Hypothalamus (tissue), 51 donors: ENCODE measurements around the gene RAB1B.

Experiments
- DNase-seq, 51 donors: peaks; one replicate each; lab custom pipeline; 2025; lab: John Stamatoyannopoulos, UW

RAB1B gene

DNA sequence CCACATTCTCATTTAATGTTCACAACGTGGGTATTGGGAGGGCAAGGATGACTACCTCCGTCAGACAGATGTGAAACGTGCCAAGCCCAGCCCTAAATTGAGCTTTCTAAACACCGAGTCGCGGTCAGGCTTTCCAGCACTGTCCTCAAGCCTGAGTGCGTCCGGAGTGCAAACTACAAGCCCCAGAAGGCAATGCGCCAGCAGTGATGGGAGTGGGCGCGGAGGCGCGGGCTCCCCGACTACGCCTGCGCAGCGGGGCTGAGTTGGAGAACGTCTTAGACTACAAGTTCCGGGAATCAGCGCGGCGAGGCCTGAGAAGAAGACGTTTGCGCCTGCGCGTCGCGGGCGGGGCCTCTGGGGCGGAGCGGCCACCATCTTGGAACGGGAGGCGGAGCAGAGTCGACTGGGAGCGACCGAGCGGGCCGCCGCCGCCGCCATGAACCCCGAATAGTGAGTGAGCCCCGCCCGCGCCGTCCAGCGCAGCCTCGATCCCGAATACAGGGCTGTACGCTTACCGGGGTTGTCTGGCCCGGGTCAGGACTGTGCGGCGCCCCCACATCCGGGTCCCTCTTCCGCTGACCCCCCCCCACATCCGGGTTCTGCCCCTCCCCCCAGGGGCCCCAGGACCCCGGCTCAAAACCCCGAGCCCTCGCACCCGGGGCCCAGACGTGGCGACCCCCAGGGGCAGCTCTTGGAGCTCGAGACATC lies at the start of gene RAB1B:
Gene RAB1B, plus strand, starts transcription at position 396 of the 708 bp plus-strand sequence. Its CDS starts 41 bp downstream, at position 437.
- DNase-seq, result peak; percentile 95 to 100 (median 99)

DNA sequence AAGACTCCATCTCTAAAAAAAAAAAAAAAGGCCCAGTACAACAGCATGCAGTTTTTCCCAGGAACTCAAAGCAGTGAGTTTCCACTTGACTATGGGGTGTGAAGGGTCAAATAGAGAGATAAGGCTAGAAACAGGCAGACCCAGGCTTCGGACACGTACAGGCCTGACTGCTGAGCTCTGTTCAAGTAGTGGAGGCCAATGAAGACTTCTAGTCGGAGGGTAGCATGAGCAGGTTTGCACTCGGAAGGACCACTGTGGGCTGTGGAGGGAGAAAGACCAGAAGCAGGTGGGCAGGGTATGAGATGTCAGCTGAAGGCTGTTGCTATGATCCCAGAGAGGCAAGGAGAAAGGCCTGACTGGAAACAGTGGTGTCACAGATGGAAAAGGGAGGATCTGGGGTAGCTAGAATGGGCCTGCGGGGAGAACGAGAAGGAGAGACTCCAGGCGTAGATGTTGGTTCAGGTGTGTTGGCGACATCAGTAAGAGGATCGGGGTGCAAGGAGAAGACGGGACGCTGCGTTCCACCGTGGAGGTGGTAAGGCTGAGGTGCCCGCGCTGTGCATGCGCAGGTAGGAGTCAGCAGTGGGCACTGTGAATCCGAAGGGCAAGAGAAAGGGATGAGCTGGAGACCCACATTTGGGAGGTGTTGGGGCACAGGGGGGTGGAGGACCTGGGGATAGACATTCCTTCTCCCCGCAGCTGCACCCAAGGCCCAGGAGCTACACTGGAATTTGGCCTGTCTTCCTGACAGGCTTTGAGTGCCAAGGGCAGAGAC lies 49.4 kb upstream of the RAB1B start:
- DNase-seq, result no peak

DNA sequence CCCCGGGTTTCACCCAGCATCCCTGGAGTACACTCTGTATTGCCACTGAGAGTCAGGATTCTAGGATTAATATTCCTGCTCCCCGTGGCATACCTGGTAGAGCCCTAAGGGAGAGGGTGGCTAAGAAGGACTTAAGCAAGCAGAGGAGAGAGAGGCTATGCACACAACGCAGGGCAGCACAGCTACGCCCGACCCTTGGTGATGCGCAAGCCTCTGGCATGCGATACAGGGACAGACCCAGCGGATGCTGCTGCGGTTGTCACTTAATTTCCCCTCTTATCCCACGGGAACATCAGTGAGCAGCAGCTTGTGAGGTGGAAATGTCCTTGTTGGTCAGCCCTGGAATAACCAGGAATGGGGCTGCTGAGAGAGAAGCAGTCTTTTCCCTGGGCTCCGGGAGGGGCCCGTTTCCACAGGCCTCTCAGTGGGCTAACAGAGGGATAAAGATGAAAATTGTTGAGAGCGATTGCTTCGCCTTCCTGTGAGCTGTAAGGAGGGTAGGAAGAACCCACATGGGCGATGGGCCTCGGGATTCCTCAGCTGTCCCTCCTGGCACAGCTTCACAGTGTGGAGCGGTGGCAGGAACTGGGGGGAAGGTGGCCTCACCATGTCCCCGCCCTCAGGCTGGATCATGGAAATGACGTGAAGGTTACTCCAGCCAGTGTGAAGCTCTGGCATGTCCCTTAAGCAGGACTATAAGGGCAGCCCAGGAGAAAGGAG lies 48.4 kb upstream of the RAB1B start:
- no peak for DNase-seq

DNA sequence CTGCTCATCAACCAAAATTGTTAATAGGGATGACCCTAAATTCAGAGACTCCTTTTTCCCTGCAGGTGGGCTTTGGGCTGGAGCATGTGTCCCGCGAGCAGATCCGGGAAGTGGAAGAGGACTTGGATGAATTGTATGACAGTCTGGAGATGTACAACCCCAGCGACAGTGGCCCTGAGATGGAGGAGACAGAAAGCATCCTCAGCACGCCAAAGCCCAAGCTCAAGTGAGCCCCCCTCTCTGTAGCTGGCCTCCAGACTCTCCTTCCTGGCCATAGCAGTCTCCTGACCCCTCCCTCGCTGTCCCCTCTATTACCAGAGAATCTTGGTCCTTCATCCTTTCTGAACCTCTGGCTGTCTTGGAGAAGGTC lies 47.9 kb upstream of the RAB1B start:
- DNase-seq, result no peak

DNA sequence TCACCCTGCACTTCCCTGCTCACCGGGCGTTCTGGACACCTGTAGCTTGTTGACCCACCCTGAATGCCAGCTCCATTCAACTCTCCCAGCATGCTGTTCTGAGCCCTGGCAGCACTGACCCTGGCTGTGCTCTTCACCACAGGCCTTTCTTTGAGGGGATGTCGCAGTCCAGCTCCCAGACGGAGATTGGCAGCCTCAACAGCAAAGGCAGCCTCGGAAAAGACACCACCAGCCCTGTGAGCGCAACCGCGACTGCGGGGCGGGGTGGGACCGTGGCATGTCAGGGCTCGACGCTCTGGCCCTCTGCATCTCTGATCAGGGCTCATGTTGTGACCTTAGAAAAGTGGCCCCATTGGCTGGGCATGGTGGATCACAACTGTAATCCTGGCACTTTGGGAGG lies 47.4 kb upstream of the RAB1B start:
- DNase-seq, result no peak

DNA sequence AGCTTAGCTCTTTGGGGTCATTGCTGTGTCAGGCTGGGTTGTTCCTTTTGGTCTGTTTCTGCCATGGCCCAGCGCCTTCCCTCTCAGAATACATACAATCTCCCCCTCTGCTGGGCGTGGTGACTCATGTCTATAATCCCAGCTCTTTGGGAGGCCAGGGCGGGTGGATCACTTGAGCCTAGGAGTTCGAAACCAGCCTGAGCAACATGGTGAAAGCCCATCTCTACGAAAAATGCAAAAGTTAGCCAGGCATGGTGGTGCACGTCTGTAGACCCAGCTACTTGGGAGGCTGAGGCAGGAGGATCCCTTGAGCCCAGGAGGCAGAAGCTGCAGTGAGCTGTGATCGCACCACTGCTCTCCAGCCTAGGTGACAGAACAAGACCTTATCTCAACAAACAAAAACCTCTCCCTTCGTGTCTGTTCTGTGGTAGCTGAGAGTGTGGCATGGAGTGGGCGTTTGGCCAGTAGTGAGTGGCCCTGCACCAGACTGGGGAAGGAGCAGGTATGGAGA lies 46.7 kb upstream of the RAB1B start:
- no peak for DNase-seq

DNA sequence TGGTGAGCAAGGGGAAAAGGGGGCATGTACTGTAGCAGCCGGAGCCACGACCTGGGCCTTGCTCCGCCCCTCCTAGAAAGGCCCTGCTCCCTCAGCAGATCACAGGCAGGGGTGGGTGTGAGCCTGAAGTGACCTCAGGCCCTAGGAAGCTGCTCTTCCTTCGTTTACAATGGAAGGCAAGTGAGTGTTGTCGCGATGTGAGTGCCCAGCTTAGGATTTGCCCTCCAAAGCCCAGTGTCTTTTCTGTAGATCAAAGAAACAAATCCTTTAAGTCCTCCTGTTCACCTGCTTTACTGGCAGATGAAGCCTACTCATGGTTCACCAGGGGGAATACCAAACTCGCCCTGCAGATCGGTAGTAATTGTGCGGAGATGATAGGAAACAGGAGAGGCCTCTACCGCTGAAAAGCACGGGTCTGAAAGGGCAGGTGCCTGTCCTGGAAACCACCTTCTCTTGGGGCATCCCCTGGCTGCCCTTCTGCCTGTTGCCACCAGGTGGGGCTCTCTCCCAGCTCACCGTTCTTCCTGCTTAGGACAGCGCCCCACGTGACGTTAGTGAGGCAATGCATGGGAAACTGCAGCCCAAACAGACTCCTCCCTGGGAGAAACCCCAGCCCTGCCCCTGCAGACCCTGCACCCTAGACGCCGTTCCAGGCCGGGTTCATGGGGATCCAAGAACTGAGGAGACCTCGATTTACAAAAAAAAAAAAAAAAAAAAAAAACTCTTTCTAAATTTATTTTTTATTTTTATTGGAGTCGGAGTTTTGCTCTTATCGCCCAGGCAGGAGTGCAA lies 45.9 kb upstream of the RAB1B start:
- peak in 50 of 51 donors; percentile 7 to 90 (median 73) for DNase-seq

DNA sequence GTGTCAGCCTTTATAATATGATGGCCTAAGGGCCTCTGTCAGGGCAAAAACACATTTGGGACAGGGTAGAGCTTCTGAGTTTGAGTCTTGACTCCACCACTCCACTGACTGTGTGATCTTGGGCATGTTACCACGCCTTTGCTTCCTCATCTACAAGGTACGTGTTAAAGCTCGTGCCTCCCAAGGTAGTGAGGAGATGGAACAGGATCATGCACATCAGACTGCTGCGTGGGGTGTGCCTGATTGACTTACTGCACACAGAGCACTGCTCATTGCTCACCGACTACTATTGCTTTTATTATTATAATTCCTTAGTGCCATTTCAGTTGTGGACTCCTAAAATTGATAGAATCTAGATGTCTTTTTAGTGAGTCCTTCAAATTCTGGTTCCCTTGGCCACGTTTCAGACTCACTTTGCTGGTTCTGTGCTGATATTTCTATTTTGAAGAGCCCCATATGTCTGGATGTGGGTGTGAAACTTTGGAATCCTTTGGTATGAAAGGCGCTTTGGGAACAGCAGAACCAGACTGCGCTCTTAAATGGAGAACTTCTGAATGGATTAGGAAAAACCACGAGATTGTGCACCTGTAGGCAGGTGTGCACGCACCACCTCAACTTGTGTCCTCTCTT lies 44.1 kb upstream of the RAB1B start:
- no peak for DNase-seq

DNA sequence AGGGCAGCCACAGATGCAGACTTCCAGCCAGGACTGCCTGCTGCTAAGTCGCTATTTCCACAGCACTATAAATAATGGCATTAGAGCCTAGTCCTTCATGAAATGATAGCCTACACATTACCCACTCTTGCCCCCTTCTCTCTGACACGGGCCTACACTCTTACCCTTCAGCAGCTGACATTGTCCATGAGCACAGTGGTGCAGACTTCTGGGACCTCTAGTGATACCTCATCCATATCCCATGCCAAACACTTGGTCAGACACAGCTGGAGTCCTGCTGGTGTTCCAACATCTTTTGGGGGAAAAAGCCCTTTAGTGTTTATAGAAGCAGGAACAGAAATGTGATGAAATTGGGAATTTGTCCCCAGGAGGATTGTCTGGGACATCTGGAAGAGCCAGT lies 43.4 kb upstream of the RAB1B start:
- no peak for DNase-seq

DNA sequence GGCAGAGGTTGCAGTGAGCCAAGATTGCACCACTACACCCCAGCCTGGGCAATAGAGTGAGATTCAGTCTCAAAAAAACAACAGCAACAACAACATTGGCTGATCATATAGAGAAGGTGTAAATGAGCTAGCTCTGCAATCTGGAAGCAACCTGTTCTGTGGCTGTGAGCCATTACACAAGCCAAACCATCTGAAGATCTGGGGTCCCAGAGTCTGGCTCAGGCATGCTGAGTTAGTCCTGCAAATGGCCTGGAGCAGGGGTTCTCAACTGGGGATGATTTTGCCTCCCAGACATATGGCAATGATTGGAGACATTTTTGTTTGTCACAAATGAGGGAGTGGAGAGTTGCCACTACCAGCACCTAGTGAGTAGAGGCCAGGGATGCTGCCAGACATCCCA lies 42.3 kb upstream of the RAB1B start:
- DNase-seq, result no peak

DNA sequence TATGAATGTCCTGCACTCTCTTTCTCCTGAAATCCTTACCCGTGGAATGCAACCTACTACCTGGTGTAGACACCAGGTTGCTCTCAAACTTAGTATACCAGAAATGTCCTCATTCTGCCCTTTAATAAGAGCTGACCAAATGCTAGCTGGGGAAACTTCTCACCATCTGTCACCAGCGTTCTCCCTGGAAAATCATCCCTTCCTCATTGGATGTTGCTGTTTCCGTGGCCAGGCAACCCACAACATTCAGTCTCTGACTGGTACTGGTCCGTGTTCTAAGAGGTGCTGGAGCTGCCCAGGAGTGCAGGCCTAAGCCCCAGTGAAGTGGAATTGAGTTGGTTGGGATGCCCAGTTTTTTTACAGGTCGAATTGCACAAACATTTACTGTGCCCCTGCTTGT lies 40.7 kb upstream of the RAB1B start:
- no peak for DNase-seq

DNA sequence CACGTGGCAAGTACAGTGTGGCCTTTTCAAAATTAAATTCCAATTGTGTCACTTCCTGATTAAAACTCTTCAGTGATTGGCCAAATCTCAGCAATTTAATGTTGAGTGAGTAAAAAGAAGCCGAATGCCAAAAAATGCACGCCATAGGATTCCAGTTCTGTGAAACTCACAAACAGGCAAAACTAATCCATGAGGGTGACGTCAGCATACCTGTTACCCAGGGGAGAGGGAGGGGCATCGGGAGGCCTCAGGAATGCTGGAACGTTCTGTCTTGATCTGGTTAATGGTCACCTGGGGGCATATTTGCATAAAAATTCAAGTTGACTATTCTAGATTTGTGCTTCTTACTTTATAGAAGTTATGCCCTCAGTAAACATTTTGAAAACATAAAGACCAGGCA lies 39.9 kb upstream of the RAB1B start:
- no peak for DNase-seq

DNA sequence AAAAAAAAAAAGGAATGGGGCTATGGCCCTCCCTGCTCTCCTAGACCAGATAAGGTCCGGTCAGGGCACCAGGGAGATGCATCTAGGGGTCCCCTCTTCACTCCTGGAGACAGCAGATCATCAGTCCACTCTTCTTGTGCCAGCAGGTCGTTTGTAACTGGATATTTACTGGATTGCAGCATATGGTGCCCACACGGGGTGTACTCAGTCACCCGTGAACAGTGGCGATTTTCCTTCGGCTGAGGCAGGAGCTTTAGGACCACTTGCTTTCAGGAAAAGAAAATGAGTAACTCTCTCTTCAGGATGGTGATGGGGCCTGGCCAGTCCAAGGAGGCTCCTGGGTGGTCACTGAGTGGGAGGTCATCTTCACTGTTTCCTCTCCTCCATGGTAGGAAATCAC lies 38.3 kb upstream of the RAB1B start:
- no peak for DNase-seq

DNA sequence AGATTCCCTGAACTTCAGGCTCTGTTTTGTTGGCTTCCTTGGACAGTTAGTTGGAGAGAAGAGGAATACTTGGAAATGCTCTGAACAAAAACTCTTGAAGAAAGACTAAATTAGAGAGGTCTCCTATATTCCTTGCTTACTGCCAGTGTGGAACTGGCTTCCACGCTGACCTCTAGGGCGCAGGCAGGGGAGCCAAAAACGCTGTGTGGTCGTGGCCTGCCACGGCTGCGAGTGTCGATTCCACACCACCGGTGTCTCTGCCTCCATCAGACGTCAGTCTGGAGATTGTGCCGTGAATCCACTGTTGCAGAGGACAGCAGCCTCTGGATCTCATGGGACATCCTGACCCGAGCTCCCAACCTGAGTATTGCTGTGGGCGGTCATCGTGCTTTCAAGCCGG lies 37.5 kb upstream of the RAB1B start:
- DNase-seq, result no peak

DNA sequence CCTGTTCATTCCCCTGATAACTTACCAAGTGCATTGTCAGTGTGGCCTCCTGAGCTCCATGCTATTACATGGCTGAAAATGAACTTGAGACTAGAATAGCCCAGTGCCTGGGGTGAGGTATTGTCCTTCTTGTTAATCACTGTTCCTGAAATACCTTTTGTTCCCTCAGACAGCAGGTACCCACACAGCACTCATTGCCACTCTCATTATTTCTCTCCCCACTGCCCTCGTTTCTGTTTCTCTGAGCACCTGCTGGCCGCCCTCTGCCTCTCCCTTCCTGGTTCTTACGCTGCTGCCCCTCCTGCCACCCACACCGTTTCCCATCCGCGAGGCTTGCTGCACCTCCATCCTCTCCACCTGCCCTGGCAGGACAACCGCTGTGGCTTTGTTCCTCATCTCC lies 36.9 kb upstream of the RAB1B start:
- DNase-seq, result no peak

DNA sequence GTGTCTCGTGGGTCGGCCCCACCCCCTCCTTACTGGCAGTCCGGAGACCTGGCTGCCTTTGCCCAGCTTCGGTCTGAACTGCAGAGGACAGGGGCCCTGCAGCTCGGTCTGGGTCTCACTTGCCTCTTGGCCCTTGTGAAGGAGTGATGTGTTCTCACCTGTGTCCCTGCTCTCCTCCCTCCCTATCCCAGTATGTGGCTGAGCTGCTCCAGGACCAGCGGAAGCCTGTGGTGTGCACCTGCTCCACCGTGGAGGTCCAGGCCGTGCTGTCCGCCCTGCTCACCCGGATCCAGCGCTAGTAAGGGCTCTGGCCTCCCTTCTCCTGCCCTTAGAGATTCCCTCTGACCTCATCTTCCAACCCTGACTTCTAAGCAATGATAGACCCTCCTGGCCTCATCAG lies 35.7 kb upstream of the RAB1B start:
- DNase-seq, result no peak

DNA sequence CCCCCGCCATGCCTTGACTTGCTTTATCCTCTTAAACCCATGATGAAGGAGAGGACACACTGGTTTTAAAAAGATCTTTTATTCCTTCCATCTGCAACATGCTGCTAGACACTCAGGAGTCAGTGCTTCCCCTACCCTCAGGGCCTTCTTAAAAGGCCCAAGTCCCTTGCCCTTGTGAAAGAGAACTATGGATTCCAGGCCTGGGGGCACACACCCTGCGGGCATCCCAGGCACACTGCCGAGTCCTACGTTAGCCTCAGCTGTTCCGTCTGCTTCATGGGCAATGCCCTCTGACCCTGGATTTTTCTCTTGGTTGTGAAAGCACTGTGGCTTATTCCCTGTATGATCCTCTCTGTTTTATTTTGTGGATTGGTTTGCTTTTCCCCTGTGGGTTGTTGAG lies 35.1 kb upstream of the RAB1B start:
- no peak for DNase-seq

DNA sequence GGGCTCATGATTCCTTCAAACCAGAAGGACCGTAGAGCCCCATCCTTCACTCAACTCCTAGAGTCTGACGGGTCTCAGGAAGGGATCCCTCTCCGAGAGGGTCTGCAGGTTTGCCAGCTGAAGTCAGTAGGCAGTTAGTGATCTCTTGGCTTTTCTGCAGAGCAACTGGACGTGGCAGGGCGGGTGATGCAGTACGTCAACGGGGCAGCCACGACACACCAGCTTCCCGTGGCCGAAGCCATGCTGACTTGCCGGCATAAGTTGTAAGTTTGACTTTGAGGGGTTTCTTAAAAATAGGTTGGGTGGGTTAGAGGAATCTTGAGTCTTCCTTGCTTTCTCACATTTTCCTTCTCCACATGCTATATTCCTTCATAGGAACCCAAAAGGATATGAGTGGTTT lies 33.3 kb upstream of the RAB1B start:
- DNase-seq, result no peak

DNA sequence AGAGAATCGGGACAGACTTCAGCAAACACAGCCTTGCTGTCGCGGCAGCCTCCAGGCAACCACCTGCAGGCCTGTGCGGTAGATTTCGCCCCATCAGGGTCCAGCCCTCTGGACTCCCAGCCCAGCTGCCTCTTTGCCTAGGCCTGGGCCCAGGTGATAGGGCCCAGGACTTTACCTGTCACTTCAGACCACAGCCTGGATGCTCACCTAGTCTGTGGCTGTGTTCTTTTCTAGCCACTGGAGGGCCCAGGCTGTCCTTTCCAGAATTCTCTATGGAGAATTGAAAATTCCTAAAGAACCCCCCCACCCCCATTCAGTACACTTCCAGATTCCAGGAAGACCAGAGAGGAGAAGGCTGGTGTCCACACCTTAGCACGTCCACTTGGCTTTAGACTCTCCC lies 30.6 kb upstream of the RAB1B start:
- no peak for DNase-seq

DNA sequence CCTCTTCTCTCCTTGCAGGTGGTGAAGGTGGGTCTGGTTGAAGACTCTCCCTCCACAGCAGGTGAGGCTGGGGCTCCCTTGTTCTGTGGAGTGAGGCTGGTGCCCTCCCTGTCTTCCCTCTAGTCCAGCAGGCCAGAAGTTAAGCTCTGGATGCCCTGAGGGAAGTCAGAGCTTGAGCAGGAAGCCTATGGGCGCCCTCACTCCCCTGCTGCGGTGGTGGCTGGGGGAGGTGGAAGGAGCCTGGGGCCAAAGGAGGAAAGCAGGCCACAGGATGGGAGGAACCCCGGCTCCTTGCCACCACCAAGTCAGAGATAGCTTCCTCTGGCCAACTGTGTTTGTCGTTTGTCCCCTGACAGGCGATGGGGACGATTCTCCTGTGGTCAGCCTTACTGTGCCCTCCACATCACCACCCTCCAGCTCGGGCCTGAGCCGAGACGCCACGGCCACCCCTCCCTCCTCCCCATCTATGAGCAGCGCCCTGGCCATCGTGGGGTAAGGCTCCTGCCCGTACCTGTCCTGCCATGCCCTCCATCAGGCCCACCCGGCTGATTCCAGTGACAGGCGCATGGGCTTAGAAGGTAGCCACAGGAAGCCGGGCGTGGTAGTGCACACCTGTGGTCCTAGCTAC lies 29.5 kb upstream of the RAB1B start:
- no peak for DNase-seq
